HL-60/S4 (cell line): ENCODE measurements around the gene SYT15B.
"Not testable (repeated sequence)": the region's sequence is repeated elsewhere in the genome, so short reads cannot be mapped to it uniquely, and the experiment has no call there.

Experiments
- in situ Hi-C: fragments of 300-500 bp; cut with MboI; formaldehyde crosslinking; loops from 2 replicates; pipeline ENCODE4 v1.14.3; 2022; ENCODE audit warnings: low sequenced_read_pairs

The SYT15B gene

DNA sequence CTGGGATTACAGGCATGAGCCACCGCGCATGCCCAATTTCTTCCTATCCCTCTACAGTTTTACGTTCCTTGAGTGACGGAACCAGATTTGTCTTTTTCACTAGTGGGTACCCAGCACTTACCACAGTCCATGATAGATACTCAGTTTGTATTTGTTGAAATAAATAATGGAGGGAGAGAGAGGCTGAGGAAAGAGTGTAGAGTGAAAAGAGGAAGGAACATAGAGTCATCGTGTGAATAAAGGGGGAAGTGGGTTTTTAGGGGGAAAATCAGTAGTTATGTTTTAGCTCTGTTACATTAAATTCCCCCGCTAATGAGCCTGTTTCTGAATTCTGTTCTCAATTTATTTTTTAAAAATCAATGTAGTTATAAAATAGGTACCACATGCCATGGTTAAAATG lies 37.7 kb downstream of the SYT15B start:
- in situ Hi-C loops: not testable (repeated sequence)

DNA sequence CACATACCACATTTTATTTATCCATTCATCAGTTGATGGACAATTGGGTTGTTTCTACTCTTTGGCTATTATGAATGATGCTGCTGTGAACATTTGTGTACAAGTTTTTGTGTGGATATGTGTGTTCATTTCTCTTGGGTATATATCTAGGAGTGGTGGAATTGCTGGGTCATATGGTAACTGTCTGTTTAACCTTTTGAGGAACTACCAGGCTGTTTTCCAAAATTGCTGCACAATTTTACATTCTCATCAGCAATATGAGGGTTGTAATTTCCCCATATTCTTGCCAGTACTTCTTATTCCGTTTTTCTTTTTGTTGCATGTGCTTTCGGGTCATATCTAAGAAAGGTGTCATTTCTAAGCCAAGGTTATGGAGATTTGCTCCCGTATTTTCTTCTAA lies 38.3 kb downstream of the SYT15B start:
- in situ Hi-C loops: not testable (repeated sequence)

DNA sequence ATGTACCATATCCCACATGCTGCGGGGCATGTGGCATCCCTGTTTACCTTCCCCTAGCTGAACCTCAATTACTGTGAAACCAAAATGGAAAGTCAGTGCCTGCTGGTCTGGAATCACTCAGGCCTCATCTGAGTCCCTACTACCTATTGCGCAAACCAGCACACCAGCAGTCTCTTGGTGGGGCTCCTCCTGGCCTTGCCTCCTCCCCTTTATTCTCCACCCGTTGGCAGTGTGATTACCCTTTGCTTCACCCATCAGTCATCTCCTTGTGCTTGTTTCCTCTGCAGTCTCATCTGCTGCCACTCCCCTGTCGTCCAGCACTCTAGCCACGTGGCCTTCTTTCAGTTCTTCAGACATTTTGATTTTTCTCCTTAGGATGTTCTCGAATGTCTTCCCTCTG lies 39.3 kb downstream of the SYT15B start:
- in situ Hi-C loops: not testable (repeated sequence)

DNA sequence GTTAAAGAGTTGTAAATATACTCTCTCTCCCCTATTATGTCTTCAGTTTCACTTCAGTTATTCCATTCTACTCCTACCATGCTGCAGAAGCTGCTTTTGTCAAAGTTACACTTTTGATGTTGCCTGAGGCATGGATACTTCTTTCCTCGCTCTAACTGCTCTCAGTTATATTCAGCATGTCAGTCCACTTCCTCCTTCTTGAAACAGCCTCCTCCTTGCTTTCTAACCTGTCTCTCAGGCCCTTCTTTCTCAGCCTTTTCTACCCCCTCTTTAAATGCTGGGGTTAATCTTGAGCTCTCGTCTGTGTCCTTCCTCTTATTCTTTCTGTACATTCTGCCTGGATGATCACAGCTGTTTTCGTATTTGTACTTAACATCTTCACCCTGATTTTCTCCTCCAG lies 40.0 kb downstream of the SYT15B start:
- in situ Hi-C loops: not testable (repeated sequence)

DNA sequence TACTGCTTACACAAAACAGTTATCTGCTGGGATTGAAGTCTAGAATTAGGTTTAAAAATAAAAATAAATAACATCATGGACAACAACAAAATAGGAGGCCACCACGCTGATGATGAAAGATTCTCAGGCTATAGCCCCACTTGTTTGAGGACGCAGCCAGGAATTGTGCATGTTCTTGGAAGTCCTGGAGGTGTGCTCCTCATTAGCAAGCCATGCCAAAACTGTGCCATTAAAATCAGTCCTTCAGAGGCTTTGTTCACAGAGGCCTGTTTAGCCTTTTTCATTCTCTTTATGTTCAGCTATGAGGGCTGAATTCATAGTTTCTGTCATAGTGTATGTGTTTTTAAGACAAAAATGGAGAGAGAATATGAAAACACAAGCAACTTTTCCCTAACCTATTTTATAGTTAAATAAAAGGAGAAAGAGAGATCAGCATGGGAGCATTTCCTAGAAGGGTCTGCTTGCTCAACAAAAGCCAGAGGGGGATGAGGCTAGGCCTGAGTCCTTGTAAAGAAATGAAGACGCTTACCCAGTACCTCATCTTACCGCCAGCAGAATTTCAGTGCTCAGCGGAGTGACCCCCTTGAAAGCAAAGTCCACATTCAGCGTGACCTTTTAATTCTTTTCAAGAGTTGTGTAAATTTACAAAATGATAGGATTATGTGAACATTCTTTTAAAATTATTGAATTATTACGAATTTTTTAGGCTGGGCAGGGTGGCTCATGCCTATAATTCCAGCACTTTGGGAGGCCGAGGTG lies 46.2 kb downstream of the SYT15B start:
- in situ Hi-C loops: not testable (repeated sequence)
